Fibroblast of mammary gland (primary cell): ENCODE data around the gene PXDC1.
"Not testable (repeated sequence)": the region's sequence is repeated elsewhere in the genome, so short reads cannot be mapped to it uniquely, and the experiment has no call there.

Experiments
- DNase-seq: peaks from one replicate; pipeline ENCODE4 v3.0.0-alpha.2; 2010; ENCODE audit warnings: low read depth
- H3K4me3 ChIP-seq: 2 replicates; pipeline ENCODE4 v1.5.1; 2011; ENCODE audit warnings: low read depth, mild to moderate bottlenecking, low read length, moderate library complexity; ENCODE audit not compliant: control insufficient read depth
- CTCF ChIP-seq: conservative IDR thresholded peaks from 2 replicates; pipeline ENCODE4 v1.5.1; 2011; ENCODE audit warnings: low read depth, low read length, inconsistent platforms; ENCODE audit not compliant: control insufficient read depth, insufficient read depth

Gene PXDC1

GRCh38 chr6:3723251-3723650, 28.3 kb downstream of the PXDC1 start:
- no peak overlapping the region for H3K4me3 ChIP-seq
- no peak for DNase-seq
- TF ChIP-seq CTCF = no peak

DNA sequence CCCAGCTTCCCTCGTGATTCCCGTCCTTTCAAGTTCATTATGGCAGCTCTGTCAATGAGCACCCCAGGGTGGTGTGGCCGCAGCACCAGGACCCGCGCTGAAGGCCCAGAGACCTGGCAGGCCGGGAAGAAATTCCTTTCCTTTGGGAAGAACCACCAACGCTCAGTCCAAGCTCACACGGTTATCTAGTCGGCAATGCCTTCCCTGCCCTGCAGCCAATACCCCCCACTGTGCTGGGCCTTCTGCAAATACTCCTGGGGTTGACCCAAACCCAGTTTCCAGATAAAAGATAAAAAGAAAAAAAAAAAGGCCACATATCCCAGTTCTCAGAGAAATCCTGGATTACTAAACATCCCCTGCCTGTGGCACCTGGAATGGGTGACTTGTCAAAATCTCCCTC, 28.7 kb downstream of the PXDC1 start:
- no peak for TF ChIP-seq CTCF
- no peak overlapping the region for H3K4me3 ChIP-seq
- no peak for DNase-seq

DNA sequence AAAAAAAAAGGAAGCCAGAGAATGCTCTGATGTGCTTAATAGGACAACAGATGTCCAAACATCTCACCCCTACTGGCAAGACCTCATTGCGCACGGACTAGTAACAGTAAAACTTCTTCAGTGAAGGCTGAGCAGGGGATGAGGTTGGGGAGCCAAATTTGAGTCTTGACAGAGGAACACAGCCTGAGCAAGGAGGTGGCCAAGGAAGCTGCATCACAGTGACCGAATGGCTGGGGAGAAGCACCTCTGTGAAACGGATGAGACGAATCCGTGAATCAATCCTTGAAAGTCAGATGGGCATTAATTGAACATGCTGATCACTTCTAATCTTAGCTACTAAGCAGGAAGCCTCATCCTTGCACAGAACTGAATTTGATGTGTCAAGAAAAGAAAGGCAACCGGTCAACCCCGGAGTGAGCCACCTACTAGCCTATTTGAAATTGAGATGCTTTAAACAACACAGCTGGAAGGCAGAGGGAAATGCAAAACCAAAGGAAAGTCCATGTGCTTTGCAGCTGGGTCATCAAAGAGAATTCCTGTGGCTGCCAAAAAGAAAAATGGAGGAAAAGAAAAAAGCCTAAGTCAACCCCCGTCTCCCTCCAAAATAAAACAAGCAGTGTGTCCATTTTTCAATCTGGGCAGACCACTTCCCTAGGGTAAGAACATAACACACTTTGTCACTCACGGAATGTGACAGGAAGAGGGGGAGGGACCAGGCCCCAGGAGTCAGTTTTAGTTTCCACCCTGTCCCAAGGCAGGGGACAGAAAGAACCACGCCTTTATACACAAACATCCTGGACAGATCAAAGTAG, 29.5 kb downstream of the PXDC1 start:
- DNase-seq = peak; percentile 58
- TF ChIP-seq CTCF = no peak
- H3K4me3 ChIP-seq = no peak overlapping the region

DNA sequence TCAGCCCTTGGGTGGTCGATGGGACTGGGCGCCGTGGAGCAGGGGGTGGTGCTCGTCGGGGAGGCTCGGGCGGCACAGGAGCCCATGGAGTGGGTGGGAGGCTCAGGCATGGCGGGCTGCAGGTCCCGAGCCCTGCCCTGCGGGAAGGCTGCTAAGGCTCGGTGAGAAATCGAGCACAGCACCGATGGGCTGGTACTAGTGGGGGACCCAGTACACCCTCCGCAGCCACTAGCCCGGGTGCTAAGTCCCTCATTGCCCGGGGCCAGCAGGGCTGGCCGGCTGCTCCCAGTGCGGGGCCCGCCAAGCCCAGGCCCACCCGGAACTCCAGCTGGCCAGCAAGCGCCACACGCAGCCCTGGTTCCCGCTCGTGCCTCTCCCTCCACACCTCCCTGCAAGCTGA, 30.7 kb downstream of the PXDC1 start:
- not testable (repeated sequence) for H3K4me3 ChIP-seq, DNase-seq

- no peak for DNase-seq
- no peak overlapping the region for H3K4me3 ChIP-seq
- TF ChIP-seq CTCF = no peak
Measured at GRCh38 chr6:3719462-3720308, 31.8 kb downstream of the PXDC1 start.

DNA sequence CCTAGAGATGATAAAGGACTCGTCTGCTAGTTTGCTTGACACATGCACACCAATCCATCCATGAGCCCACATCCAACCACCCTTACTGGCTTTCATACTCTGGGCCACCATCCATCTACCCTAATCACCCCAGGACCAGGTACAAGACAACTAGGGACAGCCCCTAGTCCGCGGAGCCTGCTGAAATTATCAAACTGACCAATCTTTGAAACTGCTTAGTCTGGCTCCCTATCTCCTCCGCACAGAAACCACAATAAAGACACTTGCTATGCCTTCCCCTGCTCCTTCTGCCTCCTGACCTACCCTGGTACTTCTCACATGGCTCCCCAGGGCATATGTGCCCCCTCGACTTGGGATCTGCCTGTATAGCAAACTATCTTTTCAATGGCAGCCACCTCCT, 33.1 kb downstream of the PXDC1 start:
- H3K4me3 ChIP-seq = no peak overlapping the region
- DNase-seq = no peak
- TF ChIP-seq CTCF = no peak

GRCh38 chr6:3715285-3715684, 36.2 kb downstream of the PXDC1 start:
- no peak for DNase-seq
- no peak for TF ChIP-seq CTCF
- no peak overlapping the region for H3K4me3 ChIP-seq
